Osteoblast (primary cell): ENCODE results near the gene DDR1. TPM values are rescaled to one million over a fixed set of nuclear protein-coding genes. Genes with fewer than 3 reads are reported as not detected.
A peak's percentile ranks its signal among the peaks of the same experiment; 100 is the strongest.

Source experiments
- DNase-seq: peaks from one replicate; pipeline ENCODE4 v3.0.0; 2011; ENCODE audit warnings: low spot score, mixed read lengths; ENCODE audit not compliant: insufficient read length; ENCODE audit errors: missing footprints
- H2AFZ ChIP-seq: 2 replicates; pipeline ENCODE4 v1.6.0; 2011; ENCODE audit warnings: mild to moderate bottlenecking, low read length
- H3K27ac ChIP-seq: 2 replicates; pipeline ENCODE4 v1.5.1; 2011; ENCODE audit warnings: mild to moderate bottlenecking, low read depth, low read length, moderate library complexity
- H3K27me3 ChIP-seq: 2 replicates; pipeline ENCODE4 v1.6.0; 2012; ENCODE audit warnings: mild to moderate bottlenecking, control low read depth, inconsistent platforms, low read length, moderate library complexity; ENCODE audit not compliant: insufficient read depth
- H3K36me3 ChIP-seq: 2 replicates; pipeline ENCODE4 v1.5.1; 2011; ENCODE audit warnings: mild to moderate bottlenecking, low read length, control low read depth, moderate library complexity; ENCODE audit not compliant: insufficient read depth
- H3K4me1 ChIP-seq: 2 replicates; pipeline ENCODE4 v1.5.1; 2011; ENCODE audit warnings: mild to moderate bottlenecking, low read length, control low read depth, moderate library complexity; ENCODE audit not compliant: insufficient read depth
- H3K4me2 ChIP-seq: 2 replicates; pipeline ENCODE4 v1.6.0; 2011; ENCODE audit warnings: mild to moderate bottlenecking, low read length; ENCODE audit not compliant: insufficient read depth
- H3K4me3 ChIP-seq: fragments of 200-600 bp; sonication (generic); 3 replicates; pipeline ENCODE4 v1.5.1; 2012; ENCODE audit warnings: mild to moderate bottlenecking, low read length, inconsistent platforms; ENCODE audit not compliant: insufficient read depth
- H3K79me2 ChIP-seq: 2 replicates; pipeline ENCODE4 v1.6.0; 2012; ENCODE audit warnings: mild to moderate bottlenecking, low read length, control low read depth, inconsistent platforms; ENCODE audit not compliant: insufficient read depth
- H3K9me3 ChIP-seq: 2 replicates; pipeline ENCODE4 v1.5.1; 2011; ENCODE audit warnings: low read depth, low read length, control low read depth
- H4K20me1 ChIP-seq: 2 replicates; pipeline ENCODE4 v1.6.0; 2012; ENCODE audit warnings: mild to moderate bottlenecking, low read length, control low read depth; ENCODE audit not compliant: insufficient read depth
- CTCF ChIP-seq: IDR thresholded peaks from 2 replicates; pipeline ENCODE4 v1.5.1; 2011; ENCODE audit warnings: mild to moderate bottlenecking, low read depth, low read length, moderate library complexity; ENCODE audit errors: extremely low read depth
- total RNA-seq: library from RNA; depleted of rRNA; stranded (reverse); fragments of >200 nt; gene quantifications from 2 replicates; pipeline ENCODE4 v1.2.3, GENCODE V29; 2012

Gene DDR1
- total RNA-seq, 1 donor = 22.4 TPM

GRCh38 chr6:30939473-30939872, 55.2 kb downstream of the DDR1 start:
- H3K9me3 ChIP-seq = no peaks in the 10 kb centered on the region
- DNase-seq = no peak

DNA sequence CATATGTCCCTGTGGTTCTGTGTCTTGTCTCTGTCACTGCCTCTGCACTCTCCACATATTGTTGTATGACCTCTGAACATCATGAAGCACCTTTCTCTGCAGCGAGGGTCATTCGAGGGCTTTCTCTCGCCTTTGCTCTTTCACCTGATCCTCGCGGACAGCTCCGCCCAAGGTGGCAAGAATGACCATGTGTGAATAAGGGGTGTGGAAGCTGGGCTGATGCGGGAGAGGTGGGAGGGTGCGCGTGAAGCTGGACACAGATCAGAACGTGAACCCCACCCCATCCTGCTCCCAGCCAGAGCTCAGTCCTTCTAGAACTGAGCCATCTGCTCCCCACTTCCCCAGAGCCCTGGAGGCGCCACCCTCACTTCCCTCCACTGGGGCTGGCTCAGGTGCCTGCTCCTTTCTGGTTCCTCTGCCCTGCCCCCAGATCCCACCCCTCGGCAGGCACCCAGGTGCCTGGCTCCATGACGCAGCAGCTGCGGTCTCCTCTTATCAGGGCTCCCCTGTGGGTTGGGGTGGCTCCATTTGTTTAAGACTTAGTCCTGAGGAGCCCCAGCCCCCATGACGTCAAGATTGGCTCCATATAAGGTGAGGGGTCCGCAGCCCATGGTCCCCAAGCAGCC, 56.2 kb downstream of the DDR1 start, which contains the start of gene MUCL3:
Gene MUCL3 (plus strand): TSS at position 613 of the 626 bp plus-strand sequence. CDS start 27 bp downstream, outside the sequence.
- no peak for DNase-seq
- Histone ChIP-seq H3K4me2 (no peak within 1 kb of the TSS), H3K27ac (no peak within 1 kb of the TSS), H4K20me1 (no peaks in the 10 kb centered on the region), H3K27me3 (peaks cover 21% of the 10 kb centered on the region), H2AFZ (no peak within 1 kb of the TSS), H3K79me2 (no peaks in the 10 kb centered on the region), H3K4me1 (peaks cover 8% of the 10 kb centered on the region), H3K4me3 (no peak within 1 kb of the TSS), H3K36me3 (no peaks in the 10 kb centered on the region), H3K9me3 (no peaks in the 10 kb centered on the region)
- no peak for TF ChIP-seq CTCF

More at GRCh38 chr6:30939473-30939872, 55.2 kb downstream of the DDR1 start:
- Histone ChIP-seq H3K4me1 (peaks cover 8% of the 10 kb centered on the region), H3K79me2 (no peaks in the 10 kb centered on the region), H3K27ac (no peak overlapping the region), H3K4me3 (no peak overlapping the region), H3K4me2 (no peak overlapping the region), H3K36me3 (no peaks in the 10 kb centered on the region), H3K27me3 (peaks cover 21% of the 10 kb centered on the region), H4K20me1 (no peaks in the 10 kb centered on the region), H2AFZ (no peak overlapping the region)
- TF ChIP-seq CTCF = no peak

GRCh38 chr6:30942338-30943060, 58.2 kb downstream of the DDR1 start:
- peaks cover 8% of the 10 kb centered on the region for H3K4me1 ChIP-seq
- H3K4me2 ChIP-seq = peak overlapping the region; percentile 45
- H3K36me3 ChIP-seq = no peaks in the 10 kb centered on the region
- H3K27me3 ChIP-seq = peaks cover 33% of the 10 kb centered on the region
- peak overlapping the region; percentile 24 for H3K4me3 ChIP-seq
- peak; percentile 72 for TF ChIP-seq CTCF
- H3K79me2 ChIP-seq = no peaks in the 10 kb centered on the region
- H3K27ac ChIP-seq = no peak overlapping the region
- H2AFZ ChIP-seq = peak overlapping the region; percentile 93
- no peaks in the 10 kb centered on the region for H3K9me3 ChIP-seq
- H4K20me1 ChIP-seq = no peaks in the 10 kb centered on the region
- DNase-seq = peak; percentile 97

GRCh38 chr6:30944051-30944450, 59.7 kb downstream of the DDR1 start:
- no peak for TF ChIP-seq CTCF
- Histone ChIP-seq H3K9me3 (no peaks in the 10 kb centered on the region), H3K4me1 (peaks cover 8% of the 10 kb centered on the region), H3K4me3 (no peak overlapping the region), H4K20me1 (no peaks in the 10 kb centered on the region), H3K79me2 (no peaks in the 10 kb centered on the region), H2AFZ (no peak overlapping the region), H3K36me3 (no peaks in the 10 kb centered on the region), H3K4me2 (no peak overlapping the region), H3K27ac (no peak overlapping the region), H3K27me3 (peaks cover 35% of the 10 kb centered on the region)
- no peak for DNase-seq
